K562 (cell line): ENCODE data around the gene PIWIL1. TPM values are rescaled to one million over a fixed set of nuclear protein-coding genes. Genes with fewer than 3 reads are reported as not detected.

Experiments
- ATAC-seq: fragments of 200-7000 bp; cut with Tn5 transposase; 3 replicates; pipeline ENCODE4 v1.9.1; 2020; ENCODE audit warnings: moderate library complexity
- BruUV-seq: library from RNA; stranded (reverse); fragments of 400-500 nt; replicated peaks from 2 replicates; lab custom pipeline; 2021; lab: Mats Ljungman, UMichigan
- CTCF ChIA-PET: fragments of 300-600 bp; formaldehyde crosslinking; extraction: SDS; loops from one replicate; lab custom pipeline; 2021; ENCODE audit warnings: low intra/inter-chr PET ratio; lab: Yijun Ruan, JAX
- POLR2A ChIA-PET: fragments of 300-600, 350-650 bp; sonication (Branson Sonifier 250); formaldehyde crosslinking; extraction: SDS; loops from one replicate; lab custom pipeline; 2021; ENCODE audit warnings: antibody characterized with exemption, inconsistent platforms; lab: Yijun Ruan, JAX
- DNase-seq, 4 experiments: peaks; one replicate each; pipeline versions ENCODE4 v3.0.0 to v3.0.0-alpha.2; 2011 to 2018; ENCODE audit warnings: low spot score in 3 of 4, mixed read lengths in 3 of 4; ENCODE audit errors: extremely low read depth in 1 of 4
- FAIRE-seq: peaks from 2 replicates; lab custom pipeline; 2011; peaks lifted over from hg19 to GRCh38; lab: Jason Lieb, UNC
- H2AFZ ChIP-seq: 2 replicates; pipeline ENCODE4 v1.6.0; 2011; ENCODE audit warnings: low read depth, low read length, control low read depth, inconsistent platforms
- H3K27ac ChIP-seq: fragments of 200-600 bp; 3 replicates; pipeline ENCODE4 v1.8.0; 2011; ENCODE audit warnings: low read depth, mild to moderate bottlenecking, control low read depth, inconsistent platforms, low read length, moderate library complexity, mixed read lengths; ENCODE audit errors: extremely low read depth
- H3K27me3 ChIP-seq, 2 experiments: fragments of 300-600 bp in 1 of 2; 2 replicates in 1 of 2; 3 replicates in 1 of 2; pipeline versions ENCODE4 v1.6.0 to v1.8.0; 2011; ENCODE audit warnings: inconsistent platforms in 2 of 2, low read length in 2 of 2, mild to moderate bottlenecking in 1 of 2, mixed read lengths in 1 of 2, moderate library complexity in 1 of 2; ENCODE audit not compliant: control insufficient read depth in 2 of 2, insufficient read depth in 2 of 2
- H3K36me3 ChIP-seq: fragments of 300-600 bp; 3 replicates; pipeline ENCODE4 v1.8.0; 2011; ENCODE audit warnings: mild to moderate bottlenecking, low read length, inconsistent platforms; ENCODE audit not compliant: control insufficient read depth, insufficient read depth
- H3K4me1 ChIP-seq, 2 experiments: fragments of 200-600 bp in 1 of 2; replicated peaks in 1 of 2; 2 replicates in 1 of 2; 3 replicates in 1 of 2; pipeline versions ENCODE4 v1.5.1 to v1.8.0; 2011; ENCODE audit warnings: inconsistent platforms in 2 of 2, low read length in 2 of 2, mild to moderate bottlenecking in 1 of 2, mixed read lengths in 1 of 2, moderate library complexity in 1 of 2; ENCODE audit not compliant: control insufficient read depth in 2 of 2, insufficient read depth in 2 of 2
- H3K4me2 ChIP-seq: 2 replicates; pipeline ENCODE4 v1.6.1; 2011; ENCODE audit warnings: low read length, control low read depth, inconsistent platforms, mixed read lengths; ENCODE audit not compliant: insufficient read depth
- H3K4me3 ChIP-seq: fragments of 200-600 bp; sonication (generic), shearing (Covaris generic); 2 replicates; pipeline ENCODE4 v1.5.1; 2016; ENCODE audit warnings: control low read depth, inconsistent platforms
- H3K79me2 ChIP-seq: fragments of 200-600 bp; 3 replicates; pipeline ENCODE4 v1.8.0; 2011; ENCODE audit warnings: low read length, inconsistent platforms; ENCODE audit not compliant: control insufficient read depth, insufficient read depth
- H3K9ac ChIP-seq, 2 experiments: 2 replicates each; pipeline versions ENCODE4 v1.6.0 to v1.6.1; 2011; ENCODE audit warnings: low read depth in 2 of 2, low read length in 2 of 2, control low read depth in 1 of 2, inconsistent platforms in 1 of 2, mild to moderate bottlenecking in 1 of 2, mixed read lengths in 1 of 2; ENCODE audit not compliant: insufficient read depth in 1 of 2
- H3K9me1 ChIP-seq: one replicate; pipeline ENCODE4 v1.6.0; 2011; ENCODE audit warnings: inconsistent platforms, mild to moderate bottlenecking, low read length, moderate library complexity; ENCODE audit not compliant: control insufficient read depth, insufficient read depth
- H3K9me3 ChIP-seq: replicated peaks from 2 replicates; pipeline ENCODE4 v1.5.1; 2011; ENCODE audit warnings: low read depth, low read length, inconsistent platforms; ENCODE audit not compliant: control insufficient read depth, insufficient read depth
- H4K20me1 ChIP-seq: replicated peaks from 2 replicates; pipeline ENCODE4 v1.6.1; 2011; ENCODE audit warnings: low read length, inconsistent platforms, mixed read lengths; ENCODE audit not compliant: control insufficient read depth, insufficient read depth
- CHD4 ChIP-seq: fragments of 200-600 bp; sonication (generic); IDR thresholded peaks from 3 replicates; pipeline ENCODE4 v1.6.1; 2012; ENCODE audit warnings: low read depth, mild to moderate bottlenecking, mixed read lengths, low read length, inconsistent platforms; ENCODE audit not compliant: insufficient read depth, insufficient replicate concordance, poor library complexity, severe bottlenecking
- FOSL1 ChIP-seq: fragments of 200-800 bp; sonication (Bioruptor generic); conservative IDR thresholded peaks from 2 replicates; pipeline ENCODE4 v1.6.1; 2016; ENCODE audit warnings: missing genetic modification characterization, missing compliant biosample characterization
- HDAC2 ChIP-seq: fragments of 450-650 bp; IDR thresholded peaks from 2 replicates; pipeline ENCODE4 v1.6.1; 2016; ENCODE audit warnings: mild to moderate bottlenecking
- SPI1 ChIP-seq: IDR thresholded peaks from 2 replicates; pipeline ENCODE4 v1.6.1; 2011; ENCODE audit warnings: low read depth, low read length, control low read depth, borderline replicate concordance
- WGBS: fragments of 100-300 bp; shearing (Covaris generic); methylation state at CpG from one replicate; pipeline ENCODE4 v1.1.6; 2016; ENCODE audit warnings: low coverage, mixed read lengths; ENCODE audit not compliant: insufficient coverage; ENCODE audit errors: missing lambda C conversion rate; 5-methylcytosine and 5-hydroxymethylcytosine counted together
- in situ Hi-C: fragments of 300-500 bp; cut with MboI; formaldehyde crosslinking; loops from 4 replicates; pipeline ENCODE4 v1.15.0; 2018; ENCODE audit warnings: inconsistent platforms, mixed read lengths
- intact Hi-C: fragments of 100-400 bp; cut with micrococcal nuclease; formaldehyde crosslinking; loops from 2 replicates; pipeline ENCODE4 v1.14.2; 2022
- polyA plus RNA-seq, 8 experiments: library from polyadenylated mRNA; depleted of rRNA in 4 of 8; stranded (reverse) in 5 of 8; unstranded in 3 of 8; fragments of >200 nt; fragmentation: Nextera tagmentation in 2 of 8; fragmentation: Illumina TruSeq in 1 of 8; extraction: Ambion mirVana in 2 of 8; extraction: Trizol in 1 of 8; gene quantifications; 2 replicates each; pipeline versions ENCODE4 v1.2.1 to v1.2.3, GENCODE V29; 2011 to 2014; ENCODE audit warnings: inconsistent platforms in 1 of 8, missing spikeins in 1 of 8
- total RNA-seq, 7 experiments: library from RNA; depleted of rRNA in 6 of 7; stranded (reverse); fragments of >200 nt in 6 of 7; fragmentation: Illumina TruSeq in 2 of 7; extraction: Trizol in 2 of 7; gene quantifications; 2 replicates each; pipeline versions ENCODE4 v1.2.1 to v1.2.3, GENCODE V29; 2011 to 2021; ENCODE audit warnings: low replicate concordance in 1 of 7
- TF ChIP-seq, protein P1 (sequence below): fragments of 250-450 bp; sonication (Bioruptor Pico); IDR thresholded peaks from 2 replicates; pipeline ENCODE4 v1.5.0; 2020; ENCODE audit warnings: mild to moderate bottlenecking, borderline replicate concordance
- TF ChIP-seq, protein P2 (sequence below): sonication (generic); formaldehyde crosslinking; IDR thresholded peaks from 2 replicates; pipeline ENCODE4 v1.4.0; 2020; ENCODE audit warnings: mild to moderate bottlenecking, missing genetic modification reagents
- TF ChIP-seq, protein P3 (sequence below): sonication (generic); formaldehyde crosslinking; IDR thresholded peaks from 2 replicates; pipeline ENCODE4 v1.8.0; 2023; ENCODE audit warnings: missing genetic modification reagents, mild to moderate bottlenecking, borderline replicate concordance

PIWIL1 gene
- total and polyA plus RNA-seq, 9 of the 15 experiments (the other 6 are each of a cell fraction or from before 2014, with no cell fraction given) = not detected

DNA sequence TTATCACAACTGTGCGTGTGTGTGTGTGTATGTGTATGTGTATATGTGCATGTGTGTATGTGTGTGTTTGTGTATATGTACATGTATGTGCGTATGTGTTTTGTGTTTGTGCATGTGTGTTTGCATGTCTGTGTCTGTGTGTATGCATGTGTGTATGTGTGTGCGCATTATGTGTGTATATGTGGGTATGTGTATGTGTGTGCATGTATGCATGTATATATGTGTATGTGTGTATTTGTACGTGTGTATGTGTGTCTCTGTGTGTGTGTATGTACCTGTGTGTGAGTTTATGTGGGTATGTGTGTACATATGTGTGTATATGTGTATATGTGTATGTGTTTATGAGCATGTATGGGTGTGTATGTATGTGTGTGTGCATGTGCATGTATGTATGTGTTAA is 37.6 kb upstream of the PIWIL1 start:
- ChIA-PET POLR2A (no interaction called here), CTCF (no interaction called here)
- DNase-seq (no peak), ATAC-seq (no peak), FAIRE-seq (no peak)
- Histone ChIP-seq H3K9me1 (no peaks in the 10 kb centered on the region), H3K4me1 (no peaks in the 10 kb centered on the region), H4K20me1 (no peaks in the 10 kb centered on the region), H2AFZ (no peak overlapping the region), H3K9me3 (no peaks in the 10 kb centered on the region), H3K27ac (no peak overlapping the region), H3K79me2 (no peaks in the 10 kb centered on the region), H3K4me3 (no peak overlapping the region), H3K27me3 (peaks cover 2 to 24% of the 10 kb centered on the region in 2 experiments; a peak in 3 of 5 replicates), H3K9ac (no peak overlapping the region), H3K36me3 (no peaks in the 10 kb centered on the region), H3K4me2 (no peak overlapping the region)
- WGBS = 1% methylated on average over 4 of the region's 4 CpGs
- TF ChIP-seq, protein P1, sequence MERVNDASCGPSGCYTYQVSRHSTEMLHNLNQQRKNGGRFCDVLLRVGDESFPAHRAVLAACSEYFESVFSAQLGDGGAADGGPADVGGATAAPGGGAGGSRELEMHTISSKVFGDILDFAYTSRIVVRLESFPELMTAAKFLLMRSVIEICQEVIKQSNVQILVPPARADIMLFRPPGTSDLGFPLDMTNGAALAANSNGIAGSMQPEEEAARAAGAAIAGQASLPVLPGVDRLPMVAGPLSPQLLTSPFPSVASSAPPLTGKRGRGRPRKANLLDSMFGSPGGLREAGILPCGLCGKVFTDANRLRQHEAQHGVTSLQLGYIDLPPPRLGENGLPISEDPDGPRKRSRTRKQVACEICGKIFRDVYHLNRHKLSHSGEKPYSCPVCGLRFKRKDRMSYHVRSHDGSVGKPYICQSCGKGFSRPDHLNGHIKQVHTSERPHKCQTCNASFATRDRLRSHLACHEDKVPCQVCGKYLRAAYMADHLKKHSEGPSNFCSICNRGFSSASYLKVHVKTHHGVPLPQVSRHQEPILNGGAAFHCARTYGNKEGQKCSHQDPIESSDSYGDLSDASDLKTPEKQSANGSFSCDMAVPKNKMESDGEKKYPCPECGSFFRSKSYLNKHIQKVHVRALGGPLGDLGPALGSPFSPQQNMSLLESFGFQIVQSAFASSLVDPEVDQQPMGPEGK (CRISPR knock-in tag) = no peak
- TF ChIP-seq SPI1 (no peak), CHD4 (no peak), FOSL1 (tag) (no peak), HDAC2 (no peak)
- TF ChIP-seq, protein P2, sequence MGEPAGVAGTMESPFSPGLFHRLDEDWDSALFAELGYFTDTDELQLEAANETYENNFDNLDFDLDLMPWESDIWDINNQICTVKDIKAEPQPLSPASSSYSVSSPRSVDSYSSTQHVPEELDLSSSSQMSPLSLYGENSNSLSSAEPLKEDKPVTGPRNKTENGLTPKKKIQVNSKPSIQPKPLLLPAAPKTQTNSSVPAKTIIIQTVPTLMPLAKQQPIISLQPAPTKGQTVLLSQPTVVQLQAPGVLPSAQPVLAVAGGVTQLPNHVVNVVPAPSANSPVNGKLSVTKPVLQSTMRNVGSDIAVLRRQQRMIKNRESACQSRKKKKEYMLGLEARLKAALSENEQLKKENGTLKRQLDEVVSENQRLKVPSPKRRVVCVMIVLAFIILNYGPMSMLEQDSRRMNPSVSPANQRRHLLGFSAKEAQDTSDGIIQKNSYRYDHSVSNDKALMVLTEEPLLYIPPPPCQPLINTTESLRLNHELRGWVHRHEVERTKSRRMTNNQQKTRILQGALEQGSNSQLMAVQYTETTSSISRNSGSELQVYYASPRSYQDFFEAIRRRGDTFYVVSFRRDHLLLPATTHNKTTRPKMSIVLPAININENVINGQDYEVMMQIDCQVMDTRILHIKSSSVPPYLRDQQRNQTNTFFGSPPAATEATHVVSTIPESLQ (CRISPR knock-in tag) = no peak
- TF ChIP-seq, protein P3, sequence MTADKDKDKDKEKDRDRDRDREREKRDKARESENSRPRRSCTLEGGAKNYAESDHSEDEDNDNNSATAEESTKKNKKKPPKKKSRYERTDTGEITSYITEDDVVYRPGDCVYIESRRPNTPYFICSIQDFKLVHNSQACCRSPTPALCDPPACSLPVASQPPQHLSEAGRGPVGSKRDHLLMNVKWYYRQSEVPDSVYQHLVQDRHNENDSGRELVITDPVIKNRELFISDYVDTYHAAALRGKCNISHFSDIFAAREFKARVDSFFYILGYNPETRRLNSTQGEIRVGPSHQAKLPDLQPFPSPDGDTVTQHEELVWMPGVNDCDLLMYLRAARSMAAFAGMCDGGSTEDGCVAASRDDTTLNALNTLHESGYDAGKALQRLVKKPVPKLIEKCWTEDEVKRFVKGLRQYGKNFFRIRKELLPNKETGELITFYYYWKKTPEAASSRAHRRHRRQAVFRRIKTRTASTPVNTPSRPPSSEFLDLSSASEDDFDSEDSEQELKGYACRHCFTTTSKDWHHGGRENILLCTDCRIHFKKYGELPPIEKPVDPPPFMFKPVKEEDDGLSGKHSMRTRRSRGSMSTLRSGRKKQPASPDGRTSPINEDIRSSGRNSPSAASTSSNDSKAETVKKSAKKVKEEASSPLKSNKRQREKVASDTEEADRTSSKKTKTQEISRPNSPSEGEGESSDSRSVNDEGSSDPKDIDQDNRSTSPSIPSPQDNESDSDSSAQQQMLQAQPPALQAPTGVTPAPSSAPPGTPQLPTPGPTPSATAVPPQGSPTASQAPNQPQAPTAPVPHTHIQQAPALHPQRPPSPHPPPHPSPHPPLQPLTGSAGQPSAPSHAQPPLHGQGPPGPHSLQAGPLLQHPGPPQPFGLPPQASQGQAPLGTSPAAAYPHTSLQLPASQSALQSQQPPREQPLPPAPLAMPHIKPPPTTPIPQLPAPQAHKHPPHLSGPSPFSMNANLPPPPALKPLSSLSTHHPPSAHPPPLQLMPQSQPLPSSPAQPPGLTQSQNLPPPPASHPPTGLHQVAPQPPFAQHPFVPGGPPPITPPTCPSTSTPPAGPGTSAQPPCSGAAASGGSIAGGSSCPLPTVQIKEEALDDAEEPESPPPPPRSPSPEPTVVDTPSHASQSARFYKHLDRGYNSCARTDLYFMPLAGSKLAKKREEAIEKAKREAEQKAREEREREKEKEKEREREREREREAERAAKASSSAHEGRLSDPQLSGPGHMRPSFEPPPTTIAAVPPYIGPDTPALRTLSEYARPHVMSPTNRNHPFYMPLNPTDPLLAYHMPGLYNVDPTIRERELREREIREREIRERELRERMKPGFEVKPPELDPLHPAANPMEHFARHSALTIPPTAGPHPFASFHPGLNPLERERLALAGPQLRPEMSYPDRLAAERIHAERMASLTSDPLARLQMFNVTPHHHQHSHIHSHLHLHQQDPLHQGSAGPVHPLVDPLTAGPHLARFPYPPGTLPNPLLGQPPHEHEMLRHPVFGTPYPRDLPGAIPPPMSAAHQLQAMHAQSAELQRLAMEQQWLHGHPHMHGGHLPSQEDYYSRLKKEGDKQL (CRISPR knock-in tag) = no peak
- in situ Hi-C loops = no loop called here
- BruUV-seq = no TSS peak
- intact Hi-C loops = no loop called here
